HG02642 (cell line): ENCODE data around the gene SPOP.

Source experiments
- ATAC-seq: cut with Tn5 transposase; IDR thresholded peaks from one replicate; pipeline ENCODE4 v1.9.1; 2021; ENCODE audit warnings: mild to moderate bottlenecking; ENCODE audit not compliant: unreplicated experiment, poor library complexity

SPOP gene

DNA sequence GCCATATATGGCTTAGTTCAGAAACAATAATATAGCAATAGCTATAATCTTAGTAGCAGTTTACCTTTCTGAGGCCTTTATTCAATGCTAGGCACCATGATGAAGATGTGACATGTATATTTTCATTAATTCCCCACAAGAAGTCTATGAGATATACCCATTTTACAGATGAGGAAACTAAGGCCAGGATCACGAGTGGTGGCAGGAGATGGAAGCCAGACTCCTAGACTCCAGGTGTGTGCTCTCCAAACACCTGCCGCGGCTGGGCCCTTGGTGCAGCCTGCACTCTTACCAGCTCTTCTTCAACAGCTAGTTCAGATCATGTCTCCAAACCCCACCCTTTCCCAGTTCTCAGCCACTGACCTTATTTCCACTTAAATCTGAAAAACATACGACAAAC lies 87.0 kb downstream of the SPOP start:
- ATAC-seq, result no peak

DNA sequence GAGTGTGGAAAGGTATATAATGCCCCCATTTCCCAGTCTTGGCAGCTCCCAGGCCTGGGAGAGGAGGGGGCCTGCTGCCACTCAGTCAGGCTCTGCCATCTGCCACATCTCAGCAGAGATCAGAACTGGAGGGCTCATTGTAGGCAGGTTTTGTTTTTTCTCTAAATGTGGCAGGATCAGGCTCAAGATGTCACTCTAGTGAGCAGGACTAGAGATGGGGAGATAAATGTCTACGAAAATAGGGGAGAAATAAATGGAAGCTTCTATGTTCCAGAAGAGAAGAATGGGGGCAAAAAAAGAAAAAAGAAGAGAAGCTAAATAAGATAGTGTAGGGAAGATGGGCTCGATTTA lies 88.3 kb downstream of the SPOP start:
- ATAC-seq, result no peak

DNA sequence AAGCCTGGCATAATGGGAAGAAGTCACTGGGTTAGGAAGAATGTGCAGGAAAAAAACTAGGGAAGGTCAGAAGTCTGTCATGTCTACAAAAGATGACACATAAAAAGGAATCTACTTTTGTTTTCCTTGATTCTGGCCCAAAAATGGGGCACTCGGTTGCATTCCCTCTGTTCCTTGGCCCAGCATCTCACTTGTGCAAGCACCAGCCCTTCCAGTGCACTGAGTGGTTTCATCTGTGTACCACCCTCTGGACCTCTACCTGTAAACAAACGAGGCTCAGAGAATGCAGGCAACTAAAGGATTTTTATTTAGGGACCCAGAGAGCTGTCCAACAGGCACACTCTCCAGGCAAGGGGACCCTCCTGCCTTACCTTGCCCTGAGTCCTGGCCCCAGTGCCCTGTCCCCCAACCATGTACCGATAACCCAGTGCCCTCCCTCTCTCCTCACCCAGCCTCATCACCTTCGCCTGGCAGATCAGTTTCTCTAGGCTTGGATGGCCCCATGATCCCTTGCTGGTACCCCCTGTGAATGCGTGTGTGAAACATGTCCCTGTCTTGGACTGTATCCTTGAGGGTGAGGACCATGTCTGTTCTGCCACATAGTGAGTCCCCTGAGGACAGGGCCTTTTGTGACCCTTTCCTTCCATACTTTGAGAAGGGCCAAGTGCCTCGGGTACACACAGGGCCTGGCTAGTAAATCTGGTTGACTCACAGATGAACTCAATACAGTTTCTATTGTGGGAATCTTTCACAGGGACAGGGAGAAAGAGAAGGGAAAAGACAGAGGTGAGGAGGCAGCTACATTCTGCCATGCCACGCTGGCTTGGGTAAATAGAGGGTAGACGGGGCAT lies 88.9 kb downstream of the SPOP start:
- no peak for ATAC-seq

DNA sequence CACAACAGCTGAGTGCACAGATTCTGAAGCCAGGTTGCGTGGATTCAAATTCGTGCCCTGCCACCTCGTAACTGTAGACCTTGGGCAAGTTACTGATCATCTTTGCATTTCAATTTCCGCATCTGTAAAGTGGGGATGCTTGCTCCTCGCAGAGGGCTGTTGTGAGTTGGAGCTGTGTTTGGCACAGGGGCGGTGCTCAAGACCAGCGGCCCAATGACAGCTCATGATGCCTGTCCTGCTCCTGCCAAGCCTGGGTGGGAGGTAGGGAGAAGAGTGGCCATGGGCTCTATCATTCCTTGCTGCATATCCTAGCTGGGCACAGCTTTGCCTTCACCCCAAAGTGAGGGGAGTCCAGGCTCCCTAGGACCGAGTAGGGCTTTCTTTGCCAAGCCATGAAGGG lies 89.6 kb downstream of the SPOP start:
- ATAC-seq, result no peak

DNA sequence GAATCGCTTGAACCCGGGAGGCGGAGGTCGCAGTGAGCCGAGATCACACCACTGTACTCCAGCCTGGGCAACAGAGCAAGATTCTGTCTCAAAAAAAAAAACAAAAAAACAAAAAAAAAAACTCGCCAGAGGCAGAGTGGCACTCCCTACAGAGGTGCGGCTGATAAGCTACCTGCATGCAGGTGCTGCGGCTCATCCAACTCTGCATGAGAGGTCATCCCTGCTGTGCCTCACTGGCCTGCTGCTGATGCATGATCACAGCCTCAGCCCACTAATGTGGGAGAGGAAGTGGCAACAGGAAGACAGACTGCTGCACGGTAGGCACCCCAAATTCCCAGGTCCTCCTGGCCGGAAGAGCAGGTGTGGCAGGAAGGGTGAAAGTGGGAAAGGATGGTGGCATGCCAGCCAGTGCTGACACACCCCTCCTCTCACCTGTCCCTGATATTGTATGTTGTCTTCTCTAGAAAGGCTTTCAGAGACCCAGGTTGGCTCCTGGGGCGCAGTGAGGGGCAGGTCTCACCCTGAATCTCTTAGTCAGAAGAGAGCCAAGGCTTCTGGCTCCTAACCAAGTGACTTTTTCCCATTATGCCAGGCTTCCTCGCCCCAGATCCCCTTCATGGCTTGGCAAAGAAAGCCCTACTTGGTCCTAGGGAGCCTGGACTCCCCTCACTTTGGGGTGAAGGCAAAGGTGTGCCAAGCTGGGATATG lies 90.4 kb downstream of the SPOP start:
- no peak for ATAC-seq

DNA sequence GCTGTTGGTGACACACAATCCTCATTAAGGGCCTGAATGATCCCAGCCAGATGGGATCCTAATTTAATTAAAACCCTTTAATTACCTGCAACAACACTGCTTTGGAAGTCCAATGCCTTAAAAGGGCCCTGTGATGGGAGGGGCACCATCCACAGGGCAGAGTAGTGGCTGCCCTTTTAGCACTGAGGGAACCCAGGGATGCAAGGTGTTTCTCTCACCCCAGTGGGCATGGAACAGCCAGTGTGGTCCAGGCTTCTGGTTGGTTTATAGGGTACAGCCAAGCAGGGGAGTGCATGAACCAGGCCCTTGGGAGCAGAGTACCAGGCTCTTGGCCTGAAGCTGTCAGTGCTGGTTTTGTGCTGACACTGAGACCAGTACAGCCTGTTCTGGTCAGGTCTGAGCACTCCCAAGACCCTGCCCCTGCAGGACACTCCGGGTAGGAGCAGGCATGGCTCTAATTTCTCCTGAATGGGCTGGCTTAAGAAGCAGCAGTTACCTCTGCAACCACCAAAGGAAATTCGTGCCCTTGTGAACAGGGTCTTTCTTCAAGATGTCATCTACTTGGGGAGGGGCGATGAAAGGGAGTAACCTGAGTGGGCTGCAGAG lies 92.4 kb downstream of the SPOP start:
- no peak for ATAC-seq

DNA sequence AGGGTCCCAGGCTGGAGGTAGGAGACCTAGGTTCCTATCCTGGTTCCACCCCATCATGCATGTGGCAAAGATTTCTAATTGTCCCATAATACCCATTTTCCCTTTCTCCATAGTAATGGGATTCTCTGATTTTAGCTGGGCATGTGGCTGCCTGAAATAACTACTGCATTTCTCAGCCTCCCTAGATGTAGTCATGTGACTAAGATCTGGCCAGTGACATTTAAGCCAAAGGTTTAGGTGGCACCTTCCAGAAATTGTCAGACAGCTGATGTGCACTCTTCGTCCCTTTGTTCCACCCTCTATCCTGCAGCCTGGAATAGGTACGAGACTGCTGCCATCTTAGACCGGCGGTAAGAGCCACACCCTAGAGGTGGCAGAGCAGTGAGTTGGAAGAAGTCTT lies 94.0 kb downstream of the SPOP start:
- no peak for ATAC-seq

DNA sequence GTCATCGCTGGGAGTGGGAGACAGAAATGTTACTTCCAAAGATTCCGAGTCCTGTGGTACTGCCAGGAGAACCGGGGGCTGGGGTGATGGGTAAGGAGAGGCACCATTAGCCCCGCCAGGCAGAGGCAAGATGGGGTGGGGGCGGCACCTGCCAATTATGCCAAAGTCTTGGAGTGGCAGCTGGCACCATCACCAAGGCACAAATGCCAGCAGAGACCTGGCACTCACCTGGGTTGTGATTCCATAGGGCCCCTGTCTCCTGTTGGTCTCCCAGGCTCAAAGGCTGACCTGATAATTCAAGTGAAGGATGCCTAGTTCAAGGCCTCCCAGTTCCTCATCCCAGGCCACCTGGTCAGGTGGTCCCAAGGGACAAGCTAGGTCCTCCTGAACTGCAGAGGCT lies 94.7 kb downstream of the SPOP start:
- no peak for ATAC-seq

DNA sequence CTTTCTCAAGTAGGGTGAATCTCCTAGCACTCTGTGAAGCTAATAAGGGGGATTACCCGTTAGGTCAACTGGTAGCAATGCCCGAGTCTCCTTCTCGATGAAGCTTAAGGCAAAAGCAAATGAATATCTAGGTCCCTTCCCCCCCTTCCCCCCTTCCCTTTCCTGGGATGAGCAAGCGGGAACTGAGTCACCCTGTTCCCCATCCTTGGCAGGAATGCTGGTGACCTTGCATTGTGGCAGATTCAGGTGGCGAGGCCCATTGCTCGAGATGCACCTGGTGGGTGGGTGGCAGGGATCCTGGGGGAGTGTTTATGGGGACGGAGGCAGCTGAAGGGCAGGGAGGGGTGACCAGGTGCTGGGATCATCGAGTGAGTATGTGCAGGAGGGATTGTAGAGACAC lies 95.1 kb downstream of the SPOP start:
- ATAC-seq, result no peak

DNA sequence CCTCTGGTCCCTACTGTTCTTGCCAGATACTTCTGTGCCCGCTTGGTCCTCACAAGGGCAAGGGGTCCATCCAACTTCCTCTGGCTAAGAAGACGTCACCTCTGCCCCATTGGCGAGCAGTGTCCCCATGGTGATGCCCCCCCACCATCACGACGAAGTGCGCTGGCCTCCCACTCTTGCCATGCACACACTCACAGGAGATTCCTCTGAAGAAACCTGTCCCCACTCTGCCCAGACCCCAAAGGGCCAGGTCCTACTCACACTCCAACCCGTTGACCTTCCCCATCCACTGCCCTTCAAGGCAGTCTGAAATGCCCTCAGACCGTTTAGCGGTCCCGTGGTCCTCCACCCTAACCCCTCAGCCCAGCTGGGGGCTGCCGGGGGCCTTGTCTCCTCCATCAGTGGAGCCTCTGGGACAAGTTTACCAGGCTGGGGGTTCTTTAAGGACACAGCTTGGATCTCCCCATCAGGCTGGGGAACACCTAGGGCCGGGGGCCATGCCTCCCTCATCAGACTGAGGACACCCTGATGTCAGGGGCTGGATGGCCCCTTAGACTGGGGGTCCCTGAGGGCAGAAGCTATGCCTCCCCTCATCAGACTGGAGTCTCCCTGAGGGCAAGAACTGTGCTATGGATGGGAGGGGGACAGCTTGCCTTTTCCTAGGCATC lies 95.7 kb downstream of the SPOP start:
- ATAC-seq, result no peak

DNA sequence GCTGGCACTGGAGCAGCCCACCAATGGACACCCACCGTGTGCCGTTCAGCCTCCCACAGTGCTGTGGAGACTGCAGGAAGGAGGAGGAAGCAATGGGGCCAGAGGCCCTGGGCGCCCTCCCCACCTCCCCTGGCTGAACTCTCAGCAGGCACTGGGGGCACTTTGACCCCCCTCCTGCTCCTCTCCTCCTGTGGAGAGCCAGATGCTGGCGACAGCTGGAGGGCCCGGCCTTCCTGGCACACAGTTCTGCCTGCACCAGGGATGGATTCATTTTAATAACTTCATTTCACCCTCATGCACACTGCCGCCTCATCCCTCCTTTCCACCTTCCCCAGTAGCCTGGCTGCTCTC lies 96.3 kb downstream of the SPOP start:
- no peak for ATAC-seq

DNA sequence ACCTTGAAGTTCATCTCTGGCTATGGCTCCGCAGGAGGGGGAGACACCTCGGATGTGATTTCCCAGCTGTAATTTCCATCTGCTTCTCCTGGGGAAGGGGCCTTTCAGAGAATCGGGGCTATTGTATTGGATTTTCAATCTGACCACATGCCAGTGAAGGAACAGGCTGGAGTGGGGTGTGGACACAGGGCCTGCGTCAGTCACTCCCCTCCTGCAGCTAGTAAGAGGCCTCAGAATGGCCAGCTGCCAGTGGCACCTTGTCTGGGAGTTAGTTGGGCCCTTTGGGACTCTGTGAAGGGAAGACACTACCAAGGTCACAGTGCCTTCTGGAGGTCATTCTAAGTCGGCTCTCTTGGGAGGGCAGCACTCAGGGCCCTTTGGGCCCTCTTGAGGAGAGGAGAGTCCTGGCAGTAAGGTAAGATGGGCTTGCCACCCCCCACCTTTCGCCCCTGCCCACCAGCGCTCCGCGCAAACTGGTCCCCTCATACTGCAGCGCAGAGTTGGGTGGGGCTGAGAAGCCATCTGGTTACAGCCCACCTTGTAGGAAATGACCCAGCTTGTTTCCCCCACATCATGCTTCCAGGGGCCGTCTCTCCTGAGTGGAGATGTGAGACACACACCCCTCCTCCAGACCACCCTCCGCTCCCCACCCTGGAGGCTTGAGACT lies 96.8 kb downstream of the SPOP start:
- no peak for ATAC-seq

DNA sequence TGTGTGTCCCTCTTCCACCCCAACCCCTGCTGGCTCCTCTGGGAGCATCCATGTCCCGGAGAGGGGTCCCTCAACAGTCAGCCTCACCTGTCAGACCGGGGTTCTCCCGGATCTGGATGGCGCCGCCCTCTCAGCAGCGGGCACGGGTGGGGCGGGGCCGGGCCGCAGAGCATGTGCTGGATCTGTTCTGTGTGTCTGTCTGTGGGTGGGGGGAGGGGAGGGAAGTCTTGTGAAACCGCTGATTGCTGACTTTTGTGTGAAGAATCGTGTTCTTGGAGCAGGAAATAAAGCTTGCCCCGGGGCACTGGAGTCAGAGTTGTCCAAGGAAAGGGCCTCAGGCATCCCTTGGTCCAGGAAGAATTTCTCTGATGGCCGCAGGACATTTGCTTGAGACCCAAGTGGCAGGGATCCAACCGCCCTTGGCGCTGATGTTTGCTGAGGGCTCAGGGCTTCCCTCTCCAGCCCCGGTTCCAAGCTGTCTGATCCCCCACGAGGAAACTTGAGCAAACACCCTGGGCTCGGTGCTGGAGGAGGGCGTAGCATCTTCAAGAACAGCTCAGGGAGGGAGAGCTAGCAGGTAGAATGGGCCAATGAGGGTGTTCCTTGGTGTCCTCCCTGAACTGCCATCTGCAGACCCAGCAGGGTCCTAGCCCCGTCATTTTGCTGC lies 97.7 kb downstream of the SPOP start:
- no peak for ATAC-seq

DNA sequence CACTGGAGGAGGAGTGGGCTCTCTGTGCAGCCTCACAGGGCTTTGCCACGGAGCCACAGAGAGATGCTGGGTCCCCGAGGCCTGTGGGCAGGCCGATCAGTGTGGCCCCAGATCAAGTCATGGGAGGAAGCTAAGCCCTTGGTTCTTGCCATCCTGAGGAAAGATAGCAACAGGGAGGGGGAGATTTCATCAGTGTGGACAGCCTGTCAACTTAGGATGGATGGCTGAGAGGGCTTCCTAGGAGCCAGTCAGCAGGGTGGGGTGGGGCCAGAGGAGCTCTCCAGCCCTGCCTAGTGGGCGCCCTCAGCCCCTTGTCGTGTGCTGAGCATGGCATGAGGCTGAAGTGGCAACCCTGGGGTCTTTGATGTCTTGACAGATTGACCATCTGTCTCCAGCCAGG lies 98.4 kb downstream of the SPOP start:
- ATAC-seq, result no peak

DNA sequence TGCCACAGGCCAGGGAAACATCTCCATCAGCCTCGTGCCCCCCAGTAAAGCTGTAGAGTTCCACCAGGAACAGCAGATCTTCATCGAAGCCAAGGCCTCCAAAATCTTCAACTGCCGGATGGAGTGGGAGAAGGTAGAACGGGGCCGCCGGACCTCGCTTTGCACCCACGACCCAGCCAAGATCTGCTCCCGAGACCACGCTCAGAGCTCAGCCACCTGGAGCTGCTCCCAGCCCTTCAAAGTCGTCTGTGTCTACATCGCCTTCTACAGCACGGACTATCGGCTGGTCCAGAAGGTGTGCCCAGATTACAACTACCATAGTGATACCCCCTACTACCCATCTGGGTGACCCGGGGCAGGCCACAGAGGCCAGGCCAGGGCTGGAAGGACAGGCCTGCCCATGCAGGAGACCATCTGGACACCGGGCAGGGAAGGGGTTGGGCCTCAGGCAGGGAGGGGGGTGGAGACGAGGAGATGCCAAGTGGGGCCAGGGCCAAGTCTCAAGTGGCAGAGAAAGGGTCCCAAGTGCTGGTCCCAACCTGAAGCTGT lies 98.9 kb downstream of the SPOP start:
- ATAC-seq, result no peak

DNA sequence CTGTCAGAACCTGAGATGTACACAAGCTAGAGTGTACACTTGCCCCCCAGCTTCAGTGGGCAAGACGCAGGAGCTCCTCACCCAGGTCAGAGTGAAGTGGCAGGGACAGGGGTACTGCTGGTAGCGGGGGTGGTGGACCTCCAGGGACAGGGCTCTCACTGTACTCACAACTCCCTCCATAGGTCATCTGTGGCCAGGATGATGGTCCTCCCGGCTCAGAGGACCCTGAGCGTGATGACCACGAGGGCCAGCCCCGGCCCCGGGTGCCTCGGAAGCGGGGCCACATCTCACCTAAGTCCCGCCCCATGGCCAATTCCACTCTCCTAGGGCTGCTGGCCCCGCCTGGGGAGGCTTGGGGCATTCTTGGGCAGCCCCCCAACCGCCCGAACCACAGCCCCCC lies 99.5 kb downstream of the SPOP start:
- no peak for ATAC-seq

DNA sequence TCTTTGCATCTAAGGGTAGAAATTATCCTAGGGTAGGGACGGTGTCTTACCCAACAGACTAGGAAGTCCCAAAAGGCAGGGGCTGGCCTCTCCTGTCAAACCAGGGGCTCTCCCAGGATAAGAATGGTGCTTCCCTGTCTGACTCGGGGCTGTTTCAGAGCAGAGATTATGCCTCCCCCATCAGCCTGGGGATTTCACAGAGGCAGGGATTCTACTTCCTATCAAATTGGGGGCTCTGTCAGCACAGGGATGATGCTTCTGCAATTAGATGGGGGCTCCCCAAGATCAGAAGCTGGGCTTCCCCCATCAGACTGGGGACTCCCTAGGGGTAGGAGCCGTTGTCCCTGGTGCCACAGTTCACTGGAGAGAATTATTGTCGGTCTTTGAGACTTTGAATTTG lies 99.9 kb downstream of the SPOP start:
- no peak for ATAC-seq

DNA sequence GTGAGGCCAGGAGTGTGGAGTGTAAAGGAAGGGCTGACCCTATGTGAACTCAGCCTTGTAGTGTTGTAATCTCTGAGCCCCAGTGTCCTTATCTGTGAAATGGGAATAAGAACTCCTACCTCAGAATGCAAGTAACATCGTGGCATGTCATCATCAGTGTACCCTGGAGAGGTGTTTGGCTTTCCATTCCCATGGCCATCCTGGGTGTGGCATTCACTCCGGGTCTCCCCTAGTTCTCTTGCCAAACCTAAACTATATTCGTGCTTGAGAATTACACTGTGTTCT lies 100.3 kb downstream of the SPOP start:
- no peak for ATAC-seq

DNA sequence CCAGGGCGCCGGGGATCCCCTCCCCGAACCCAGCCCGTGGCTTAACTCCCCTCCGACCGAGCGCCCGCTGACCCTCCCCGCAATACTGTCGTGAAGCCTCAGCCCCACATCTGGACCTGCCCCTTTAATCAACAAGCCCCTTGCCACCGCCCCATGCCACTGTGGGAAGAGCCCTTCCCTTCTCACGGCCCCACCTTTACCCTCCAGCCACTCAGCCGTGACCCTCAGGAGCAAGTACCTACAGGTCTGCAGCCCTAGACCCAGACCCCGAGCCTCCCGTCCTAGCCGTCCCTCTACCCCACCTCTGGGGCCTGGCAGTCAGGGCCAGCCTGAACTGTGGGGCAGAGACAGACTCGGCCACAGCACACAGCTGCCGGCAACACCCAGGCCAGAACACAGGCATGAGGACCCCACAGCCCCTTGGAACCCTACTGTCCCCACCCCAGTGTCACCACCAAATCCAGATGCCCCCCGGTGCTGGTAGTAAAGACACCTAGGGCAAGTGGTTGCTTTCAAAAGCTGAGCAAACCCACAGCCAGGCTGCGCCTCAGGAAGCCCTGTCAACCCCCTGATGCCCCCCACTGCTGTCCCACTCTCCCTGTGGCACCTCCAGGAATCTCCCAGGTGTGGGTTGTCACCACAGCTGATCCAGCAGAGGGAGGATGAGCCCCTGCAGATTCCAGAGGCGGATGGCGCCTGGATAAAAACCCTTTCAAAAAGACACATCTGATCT lies 100.8 kb downstream of the SPOP start:
- no peak for ATAC-seq
